ENCODE measurements around the gene UBA52. TPM values are rescaled to one million over a fixed set of nuclear protein-coding genes. Genes with fewer than 3 reads are reported as not detected.
A peak's percentile ranks its signal among the peaks of the same experiment; 100 is the strongest.

Gene UBA52
- total and polyA plus RNA-seq, 2 of the 13 experiments (the other 11 are each of a cell fraction or from before 2014, with no cell fraction given): 959 to 1,782 TPM

DNA sequence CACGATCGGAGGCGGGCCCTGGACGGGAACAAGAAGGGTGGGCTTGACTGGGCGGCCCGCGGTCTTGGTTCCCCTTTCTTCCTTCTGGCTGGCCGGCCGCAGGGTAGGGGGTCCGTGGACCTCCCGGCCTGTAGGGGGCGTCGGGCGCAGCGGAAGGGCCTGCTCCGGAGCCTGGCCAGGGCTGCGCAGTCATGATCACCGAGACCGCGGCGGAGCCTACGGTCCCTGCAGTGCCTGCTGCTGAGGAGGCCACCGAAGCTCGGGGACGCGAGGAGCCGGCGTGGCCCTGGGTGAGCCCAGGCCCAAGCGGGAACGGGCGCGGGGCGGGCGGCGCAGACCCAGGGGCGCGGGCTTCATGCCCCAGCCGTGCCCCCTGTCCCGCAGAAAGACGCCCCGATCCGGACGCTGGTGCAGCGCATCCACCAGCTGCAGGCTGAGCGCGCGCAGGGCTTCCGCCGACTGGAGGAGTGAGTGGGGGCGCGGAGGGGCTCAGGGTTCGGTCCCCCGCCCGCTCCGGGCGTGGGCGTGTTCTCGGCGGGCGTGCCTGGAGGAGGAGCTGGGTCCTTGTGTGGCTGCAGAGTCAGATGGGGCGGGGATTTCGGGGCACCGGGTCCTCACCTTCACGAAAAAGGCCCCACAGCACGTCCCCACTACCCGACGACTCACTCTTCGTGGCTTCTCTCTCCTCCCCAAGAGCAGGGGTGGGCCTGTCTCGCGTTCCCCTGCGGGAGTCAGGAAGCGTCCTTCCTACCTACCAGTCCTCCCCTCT, 17.1 kb downstream of the UBA52 start, which contains the start of gene REX1BD (continued):
- TF ChIP-seq STAT6 (CRISPR knock-in tag; IDR thresholded peaks at IDR 0.05; ENCODE audit: borderline replicate concordance) (peak; percentile 73; the same call in 1 of the 2 replicates), TBL1XR1 (IDR thresholded peaks at IDR 0.05; ENCODE audit: borderline replicate concordance, low read length, partially characterized antibody) (no peak), HMG20A (CRISPR knock-in tag; IDR thresholded peaks at IDR 0.05; ENCODE audit: borderline replicate concordance) (peak; percentile 23; the same call in 1 of the 2 replicates), ZNF768 (CRISPR knock-in tag; IDR thresholded peaks at IDR 0.05) (peak; percentile 95), IRF1 (CRISPR knock-in tag; IDR thresholded peaks at IDR 0.05; ENCODE audit: low read depth) (no peak)
